PC-3 (cell line): ENCODE data around the gene ZNF385B. TPM values are rescaled to one million over a fixed set of nuclear protein-coding genes. Genes with fewer than 3 reads are reported as not detected.

Experiments used
- ATAC-seq: fragments of 200-7000 bp; cut with Tn5 transposase; 2 replicates; pipeline ENCODE4 v1.9.1; 2020; ENCODE audit warnings: mild to moderate bottlenecking, moderate library complexity
- BruUV-seq: library from RNA; stranded (reverse); fragments of 400-500 nt; replicated peaks from 2 replicates; lab custom pipeline; 2021; lab: Mats Ljungman, UMichigan
- CTCF ChIA-PET: fragments of 300-600 bp; sonication (Branson Sonifier 250); formaldehyde crosslinking; loops from one replicate; lab custom pipeline; 2022; ENCODE audit warnings: antibody characterized with exemption; lab: Charles Lee
- POLR2A ChIA-PET: fragments of 300-600 bp; sonication (Branson Sonifier 250); formaldehyde crosslinking; loops from one replicate; lab custom pipeline; 2022; ENCODE audit warnings: antibody characterized with exemption; ENCODE audit not compliant: unreplicated experiment; lab: Charles Lee
- DNase-seq: peaks from one replicate; pipeline ENCODE4 v3.0.0-alpha.2; 2015
- H2AFZ ChIP-seq: fragments of 300-600 bp; sonication (generic); 2 replicates; pipeline ENCODE4 v1.6.0; 2016; ENCODE audit warnings: antibody characterized with exemption, low read length
- H3F3A ChIP-seq: fragments of 300-600 bp; sonication (generic); one replicate; pipeline ENCODE4 v1.6.0; 2017; ENCODE audit warnings: antibody characterized with exemption, low read length, control low read depth, mild to moderate bottlenecking; ENCODE audit not compliant: unreplicated experiment
- H3K27ac ChIP-seq: fragments of 300-600 bp; sonication (generic); 2 replicates; pipeline ENCODE4 v1.5.1; 2016; ENCODE audit warnings: mild to moderate bottlenecking, low read length
- H3K27me3 ChIP-seq: fragments of 300-600 bp; sonication (generic); 2 replicates; pipeline ENCODE4 v1.6.1; 2016; ENCODE audit warnings: low read length, mixed read lengths
- H3K36me3 ChIP-seq: fragments of 300-600 bp; sonication (generic); 2 replicates; pipeline ENCODE4 v1.6.1; 2016; ENCODE audit warnings: low read depth, mixed run types, low read length, mixed read lengths
- H3K4me1 ChIP-seq: fragments of 300-600 bp; sonication (generic); 2 replicates; pipeline ENCODE4 v1.5.1; 2016; ENCODE audit warnings: low read length; ENCODE audit not compliant: insufficient read depth
- H3K4me2 ChIP-seq: fragments of 300-600 bp; sonication (generic); 2 replicates; pipeline ENCODE4 v1.6.0; 2016; ENCODE audit warnings: low read length
- H3K4me3 ChIP-seq: fragments of 300-600 bp; sonication (generic); 2 replicates; pipeline ENCODE4 v1.5.1; 2016; ENCODE audit warnings: mild to moderate bottlenecking, low read length, mixed read lengths
- H3K79me2 ChIP-seq: fragments of 300-600 bp; sonication (generic); 2 replicates; pipeline ENCODE4 v1.6.1; 2017; ENCODE audit warnings: low read length, mixed read lengths
- H3K9ac ChIP-seq: fragments of 300-600 bp; sonication (generic); 2 replicates; pipeline ENCODE4 v1.6.0; 2016; ENCODE audit warnings: mild to moderate bottlenecking, low read length
- H3K9me2 ChIP-seq: fragments of 300-600 bp; sonication (generic); replicated peaks from 2 replicates; pipeline ENCODE4 v1.6.1; 2016; ENCODE audit warnings: mixed run types, low read length, mixed read lengths
- H3K9me3 ChIP-seq: fragments of 300-600 bp; sonication (generic); 2 replicates; pipeline ENCODE4 v1.6.1; 2016; ENCODE audit warnings: low read length, mixed read lengths
- H4K20me1 ChIP-seq: fragments of 300-600 bp; sonication (generic); 2 replicates; pipeline ENCODE4 v1.6.1; 2016; ENCODE audit warnings: low read length, mixed read lengths
- CTCF ChIP-seq: fragments of 300-600 bp; sonication (generic); conservative IDR thresholded peaks from 2 replicates; pipeline ENCODE4 v1.5.1; 2017; ENCODE audit warnings: antibody characterized with exemption, low read depth, mild to moderate bottlenecking, low read length
- EZH2 ChIP-seq: fragments of 300-600 bp; sonication (generic); IDR thresholded peaks from one replicate; pipeline ENCODE4 v1.6.1; 2017; ENCODE audit warnings: antibody characterized with exemption, mild to moderate bottlenecking, low read length; ENCODE audit not compliant: unreplicated experiment
- EZH2phosphoT487 ChIP-seq: fragments of 300-600 bp; sonication (generic); IDR thresholded peaks from 2 replicates; pipeline ENCODE4 v1.6.1; 2018; ENCODE audit warnings: mild to moderate bottlenecking, antibody characterized with exemption, low read length, borderline replicate concordance
- intact Hi-C: fragments of 100-400 bp; cut with micrococcal nuclease; formaldehyde crosslinking; loops from 2 replicates; pipeline ENCODE4 v1.9.0; 2023
- total RNA-seq: library from RNA; depleted of rRNA; stranded (reverse); fragments of >200 nt; gene quantifications from 2 replicates; pipeline ENCODE4 v1.2.3, GENCODE V29; 2014

The ZNF385B gene
- total RNA-seq, 1 experiment from 2014 or later, result 2.4 TPM

- H3K79me2 ChIP-seq, result no peaks in the 10 kb centered on the region
- CTCF ChIA-PET, result no interaction called here
- intact Hi-C loops, result no loop called here
- H3K4me1 ChIP-seq, result no peaks in the 10 kb centered on the region
- no peak overlapping the region for H3K9ac ChIP-seq
- DNase-seq (no peak), ATAC-seq (no peak)
- no peak overlapping the region for H3K4me3 ChIP-seq
- no peak overlapping the region for H3K27ac ChIP-seq
- BruUV-seq, result no TSS peak
- H2AFZ ChIP-seq, result no peak overlapping the region
- H3K4me2 ChIP-seq, result no peak overlapping the region
- TF ChIP-seq EZH2phosphoT487 (no peak), EZH2 (no peak), CTCF (no peak)
- no peaks in the 10 kb centered on the region for H3K9me3 ChIP-seq
- POLR2A ChIA-PET, result no interaction called here
- no peaks in the 10 kb centered on the region for H4K20me1 ChIP-seq
- H3K36me3 ChIP-seq, result no peaks in the 10 kb centered on the region
- H3K27me3 ChIP-seq, result no peaks in the 10 kb centered on the region
- no peaks in the 10 kb centered on the region for H3F3A ChIP-seq
- no peaks in the 10 kb centered on the region for H3K9me2 ChIP-seq
Measured at GRCh38 chr2:179429597-179429996, 431.8 kb downstream of the ZNF385B start.

DNA sequence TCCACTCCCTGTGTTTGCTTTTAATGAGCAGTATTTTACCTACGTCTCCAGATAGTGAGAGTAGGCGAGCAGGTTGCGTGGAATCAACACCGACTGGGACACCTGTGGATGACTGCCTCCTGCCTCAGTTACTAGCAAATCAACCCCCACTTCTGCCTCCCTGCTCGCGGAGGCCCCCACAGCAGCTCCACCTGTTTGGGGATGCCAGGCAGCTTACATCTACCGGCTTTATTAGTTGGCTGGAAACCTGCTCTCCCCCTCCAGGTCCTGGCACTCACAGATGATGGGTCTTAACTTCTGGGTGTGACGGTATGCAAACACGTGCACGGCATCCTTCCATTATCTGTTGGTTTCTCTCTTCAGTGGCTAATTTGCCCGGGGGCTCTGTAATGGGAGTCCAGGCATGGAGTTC is 432.3 kb downstream of the ZNF385B start:
- no peaks in the 10 kb centered on the region for H3K36me3 ChIP-seq
- BruUV-seq, result no TSS peak
- POLR2A ChIA-PET, result no interaction called here
- CTCF ChIA-PET, result no interaction called here
- H3K4me3 ChIP-seq, result no peak overlapping the region
- H2AFZ ChIP-seq, result no peak overlapping the region
- no peaks in the 10 kb centered on the region for H3K9me3 ChIP-seq
- no peak for ATAC-seq
- TF ChIP-seq EZH2phosphoT487 (no peak), CTCF (no peak), EZH2 (no peak)
- H3K9me2 ChIP-seq, result no peaks in the 10 kb centered on the region
- no peak overlapping the region for H3K4me2 ChIP-seq
- no peaks in the 10 kb centered on the region for H4K20me1 ChIP-seq
- DNase-seq, result no peak
- no peaks in the 10 kb centered on the region for H3K79me2 ChIP-seq
- no peak overlapping the region for H3K9ac ChIP-seq
- no peak overlapping the region for H3K27ac ChIP-seq
- H3K27me3 ChIP-seq, result no peaks in the 10 kb centered on the region
- no peaks in the 10 kb centered on the region for H3F3A ChIP-seq
- intact Hi-C loops, result no loop called here
- H3K4me1 ChIP-seq, result no peaks in the 10 kb centered on the region

- H3K9ac ChIP-seq, result no peak overlapping the region
- DNase-seq, result no peak
- H3K36me3 ChIP-seq, result no peaks in the 10 kb centered on the region
- no peaks in the 10 kb centered on the region for H3F3A ChIP-seq
- no peak overlapping the region for H3K4me3 ChIP-seq
- CTCF ChIA-PET, result no interaction called here
- no peaks in the 10 kb centered on the region for H4K20me1 ChIP-seq
- H3K79me2 ChIP-seq, result no peaks in the 10 kb centered on the region
- intact Hi-C loops, result no loop called here
- H3K9me2 ChIP-seq, result no peaks in the 10 kb centered on the region
- BruUV-seq, result no TSS peak
- H3K4me2 ChIP-seq, result no peak overlapping the region
- H3K9me3 ChIP-seq, result no peaks in the 10 kb centered on the region
- TF ChIP-seq EZH2phosphoT487 (no peak), CTCF (no peak), EZH2 (no peak)
- H3K27me3 ChIP-seq, result no peaks in the 10 kb centered on the region
- POLR2A ChIA-PET, result no interaction called here
- ATAC-seq, result no peak
- no peaks in the 10 kb centered on the region for H3K4me1 ChIP-seq
- no peak overlapping the region for H2AFZ ChIP-seq
- no peak overlapping the region for H3K27ac ChIP-seq
Measured at GRCh38 chr2:179428649-179429048, 432.8 kb downstream of the ZNF385B start.
